ENCODE data around the gene SERP2. TPM values are rescaled to one million over a fixed set of nuclear protein-coding genes. Genes with fewer than 3 reads are reported as not detected.
A peak's percentile ranks its signal among the peaks of the same experiment; 100 is the strongest.

Gene SERP2
- total RNA-seq, 4 donors from 2014 or later, result 3.2 to 12.4 (median 3.5) TPM

DNA sequence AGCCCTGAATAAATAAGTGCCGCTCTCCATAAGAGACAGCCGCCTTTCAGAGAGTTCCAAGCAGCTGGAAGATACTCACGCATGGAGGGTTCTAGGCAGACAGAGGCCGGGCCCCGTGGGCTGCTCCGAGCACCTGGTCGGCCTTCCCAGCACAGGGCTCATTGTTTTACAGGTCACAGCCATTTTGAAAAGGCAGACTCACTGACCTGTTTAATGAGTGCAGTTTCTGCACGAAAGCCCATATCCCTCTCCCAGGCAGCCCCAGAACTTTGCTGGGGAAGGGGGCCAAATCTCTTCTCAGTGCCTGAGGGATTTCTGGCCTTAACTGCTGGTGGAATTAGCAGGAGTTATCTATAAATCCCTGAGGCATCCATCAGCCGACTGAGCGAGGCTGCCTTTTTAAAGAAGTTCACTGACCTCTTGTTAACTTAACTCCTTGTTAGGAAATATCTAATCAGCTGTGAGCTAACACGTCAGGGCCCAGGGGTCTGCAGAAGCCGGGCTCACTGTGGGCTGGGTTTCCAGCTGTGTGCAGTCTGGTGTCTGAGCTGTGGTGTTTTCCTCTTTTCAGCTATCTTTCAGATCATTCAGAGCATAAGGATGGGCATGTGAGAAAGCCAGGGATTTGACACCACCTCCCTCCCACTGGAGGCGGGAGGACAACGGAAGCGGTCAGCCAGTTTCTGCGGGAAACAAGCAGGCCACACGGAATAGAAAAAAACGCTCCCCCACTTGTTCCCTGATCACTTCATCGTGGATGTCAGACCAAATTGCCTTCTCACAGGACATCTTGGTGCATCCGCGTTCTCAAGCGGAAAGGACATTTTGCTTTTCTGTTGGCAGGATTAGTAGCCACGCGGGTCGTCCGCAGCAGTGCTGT is 23.3 kb downstream of the SERP2 start:
- Histone ChIP-seq H3K4me1 (no peaks in the 10 kb centered on the region), H3K4me3 (no peak overlapping the region), H3K27me3 (no peaks in the 10 kb centered on the region), H3K9me3 (no peaks in the 10 kb centered on the region), H3K36me3 (no peaks in the 10 kb centered on the region), H3K27ac (peak overlapping the region; percentile 32 to 68 (median 58))
- TF ChIP-seq, protein P1, sequence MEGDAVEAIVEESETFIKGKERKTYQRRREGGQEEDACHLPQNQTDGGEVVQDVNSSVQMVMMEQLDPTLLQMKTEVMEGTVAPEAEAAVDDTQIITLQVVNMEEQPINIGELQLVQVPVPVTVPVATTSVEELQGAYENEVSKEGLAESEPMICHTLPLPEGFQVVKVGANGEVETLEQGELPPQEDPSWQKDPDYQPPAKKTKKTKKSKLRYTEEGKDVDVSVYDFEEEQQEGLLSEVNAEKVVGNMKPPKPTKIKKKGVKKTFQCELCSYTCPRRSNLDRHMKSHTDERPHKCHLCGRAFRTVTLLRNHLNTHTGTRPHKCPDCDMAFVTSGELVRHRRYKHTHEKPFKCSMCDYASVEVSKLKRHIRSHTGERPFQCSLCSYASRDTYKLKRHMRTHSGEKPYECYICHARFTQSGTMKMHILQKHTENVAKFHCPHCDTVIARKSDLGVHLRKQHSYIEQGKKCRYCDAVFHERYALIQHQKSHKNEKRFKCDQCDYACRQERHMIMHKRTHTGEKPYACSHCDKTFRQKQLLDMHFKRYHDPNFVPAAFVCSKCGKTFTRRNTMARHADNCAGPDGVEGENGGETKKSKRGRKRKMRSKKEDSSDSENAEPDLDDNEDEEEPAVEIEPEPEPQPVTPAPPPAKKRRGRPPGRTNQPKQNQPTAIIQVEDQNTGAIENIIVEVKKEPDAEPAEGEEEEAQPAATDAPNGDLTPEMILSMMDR (IDR thresholded peaks at IDR 0.05), result no peak
- TF ChIP-seq POLR2A (IDR thresholded peaks at IDR 0.05), result no peak
- no peak for DNase-seq

DNA sequence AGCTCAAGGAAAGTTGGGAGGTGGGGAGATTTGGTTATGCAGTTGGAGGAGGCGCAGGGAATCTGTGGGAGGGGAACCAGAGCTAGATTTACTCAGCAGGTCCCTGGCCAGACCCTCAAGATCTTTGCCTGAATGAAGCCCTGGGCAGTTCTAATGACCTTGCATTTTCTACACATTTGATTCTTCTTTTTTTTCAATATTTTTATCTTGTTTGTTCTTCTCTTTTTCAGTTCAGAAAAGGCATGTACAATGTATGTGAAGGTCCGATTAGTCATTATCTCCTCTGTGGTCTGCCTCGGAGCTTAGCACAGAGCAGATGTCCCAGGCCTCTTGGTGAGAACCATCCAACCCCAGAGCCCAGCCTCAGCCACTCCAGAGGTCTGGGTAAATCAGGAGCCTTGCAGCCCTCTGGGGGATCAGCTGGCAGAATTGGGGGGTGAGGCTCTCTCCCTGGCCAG is 24.2 kb downstream of the SERP2 start:
- Histone ChIP-seq H3K27me3 (no peaks in the 10 kb centered on the region), H3K4me3 (no peak overlapping the region), H3K9me3 (no peaks in the 10 kb centered on the region), H3K4me1 (no peaks in the 10 kb centered on the region), H3K36me3 (no peaks in the 10 kb centered on the region), H3K27ac (peak overlapping the region in 3 of 4 donors; percentile 32 to 68 (median 60))
- DNase-seq, result no peak
- TF ChIP-seq, protein P1 (IDR thresholded peaks at IDR 0.05), result no peak
- no peak for TF ChIP-seq POLR2A (IDR thresholded peaks at IDR 0.05)

DNA sequence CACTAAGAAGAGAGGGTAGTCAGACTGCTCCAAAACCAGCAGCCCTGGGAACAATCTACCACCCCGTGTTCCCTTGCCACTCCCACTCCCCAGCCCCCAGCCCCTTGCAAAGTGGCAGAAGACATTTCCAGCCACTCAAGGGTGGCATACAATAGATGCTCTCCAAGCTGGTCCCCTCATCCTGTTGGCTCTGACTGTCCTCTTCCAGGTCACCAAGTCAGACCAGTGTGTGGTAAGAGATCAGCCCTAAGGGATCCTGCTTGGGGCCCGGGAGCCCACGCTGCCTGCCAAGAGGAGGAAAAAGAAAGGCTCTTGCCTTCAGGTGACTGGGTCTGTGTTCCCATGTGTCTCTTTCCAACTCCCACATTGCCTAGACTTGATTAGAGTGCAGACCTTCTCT is 25.0 kb downstream of the SERP2 start:
- Histone ChIP-seq H3K4me1 (no peaks in the 10 kb centered on the region), H3K36me3 (no peaks in the 10 kb centered on the region), H3K9me3 (no peaks in the 10 kb centered on the region), H3K4me3 (no peak overlapping the region), H3K27ac (no peak overlapping the region), H3K27me3 (no peaks in the 10 kb centered on the region)
- TF ChIP-seq, protein P1 (IDR thresholded peaks at IDR 0.05), result no peak
- no peak for TF ChIP-seq POLR2A (IDR thresholded peaks at IDR 0.05)
- no peak for DNase-seq

DNA sequence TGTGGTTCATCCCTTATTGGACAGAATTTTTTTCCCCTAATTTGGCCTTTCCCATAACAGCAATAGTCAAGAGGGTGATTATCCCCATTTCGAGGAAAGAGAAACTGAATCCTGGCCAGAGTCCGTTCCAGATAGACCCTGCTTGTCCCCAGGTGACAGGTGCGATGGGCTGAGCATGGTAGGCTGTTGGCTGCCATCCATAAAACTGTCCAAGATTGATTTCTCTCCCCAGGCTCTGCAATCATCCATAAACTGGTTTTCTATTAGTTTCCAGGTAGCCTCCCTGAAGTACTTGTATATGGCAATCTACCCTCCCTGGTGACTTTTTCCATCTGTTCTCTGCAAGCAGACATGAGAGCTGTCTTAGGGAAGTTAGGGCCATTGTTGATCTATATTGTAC is 25.4 kb downstream of the SERP2 start:
- Histone ChIP-seq H3K27me3 (no peaks in the 10 kb centered on the region), H3K27ac (no peak overlapping the region), H3K4me1 (peaks cover 0 to under 1% (median 0%) of the 10 kb centered on the region in 4 donors), H3K36me3 (no peaks in the 10 kb centered on the region), H3K9me3 (no peaks in the 10 kb centered on the region), H3K4me3 (no peak overlapping the region)
- no peak for DNase-seq
- no peak for TF ChIP-seq POLR2A (IDR thresholded peaks at IDR 0.05)
- TF ChIP-seq, protein P1 (IDR thresholded peaks at IDR 0.05), result no peak

DNA sequence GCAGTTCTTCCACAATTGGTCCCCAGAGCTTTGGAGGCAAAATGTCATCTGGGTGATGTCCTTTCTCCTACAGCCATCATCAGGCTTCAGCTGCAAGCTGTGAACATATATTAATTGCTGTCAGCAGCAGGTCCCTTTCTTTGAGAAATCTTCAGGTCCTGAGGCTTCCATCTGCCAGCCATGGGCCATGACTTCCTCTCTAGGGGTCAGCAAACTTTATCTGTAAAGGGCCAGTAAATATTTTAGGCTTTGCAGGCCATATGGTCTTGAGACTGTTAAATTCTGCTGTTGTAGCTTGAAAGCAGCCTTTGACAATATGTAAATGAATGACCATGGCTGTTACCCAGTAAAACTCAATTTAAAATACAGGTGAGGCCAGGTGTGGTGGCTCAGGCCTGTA is 27.1 kb downstream of the SERP2 start:
- H3K4me3 ChIP-seq, result no peak overlapping the region
- TF ChIP-seq, protein P1 (IDR thresholded peaks at IDR 0.05), result no peak
- TF ChIP-seq POLR2A (IDR thresholded peaks at IDR 0.05), result no peak
- no peaks in the 10 kb centered on the region for H3K27me3 ChIP-seq
- H3K4me1 ChIP-seq, result peaks cover 0 to 5% (median 0%) of the 10 kb centered on the region in 4 donors
- DNase-seq, result no peak
- no peaks in the 10 kb centered on the region for H3K36me3 ChIP-seq
- no peak overlapping the region for H3K27ac ChIP-seq
- H3K9me3 ChIP-seq, result no peaks in the 10 kb centered on the region
